K562 treated with DMSO at 1 percent for 12 hours (cell line): ENCODE data around the gene OR14A2. TPM values are rescaled to one million over a fixed set of nuclear protein-coding genes. Genes with fewer than 3 reads are reported as not detected.

Experiments
- total RNA-seq: library from RNA; unstranded; fragments of 300-600 nt; gene quantifications from 2 replicates; pipeline ENCODE4 v1.2.3, GENCODE V29; 2022; ENCODE audit not compliant: insufficient read depth

OR14A2 gene
- total RNA-seq, result not detected in 2 replicates

DNA sequence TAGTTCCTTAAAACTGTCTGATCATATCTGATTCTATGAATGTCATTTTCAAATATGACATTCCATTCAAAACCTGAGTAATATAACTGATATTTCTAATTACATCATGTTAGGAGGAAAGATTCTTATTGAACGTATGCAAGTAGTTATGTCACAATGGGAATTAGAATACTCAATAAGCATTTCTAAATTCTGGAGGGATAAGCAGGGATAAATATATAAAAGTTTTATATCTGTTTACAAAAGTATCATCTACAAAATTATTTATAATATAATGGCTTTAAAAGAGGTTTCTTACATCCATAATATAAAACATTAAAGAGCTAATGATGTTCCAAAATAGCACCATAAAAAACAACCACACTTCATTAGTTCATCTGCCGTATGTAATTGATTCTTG lies at the start of gene OR14A2:
Gene OR14A2, minus strand, starts transcription at position 101 of the 400 bp plus-strand sequence.

DNA sequence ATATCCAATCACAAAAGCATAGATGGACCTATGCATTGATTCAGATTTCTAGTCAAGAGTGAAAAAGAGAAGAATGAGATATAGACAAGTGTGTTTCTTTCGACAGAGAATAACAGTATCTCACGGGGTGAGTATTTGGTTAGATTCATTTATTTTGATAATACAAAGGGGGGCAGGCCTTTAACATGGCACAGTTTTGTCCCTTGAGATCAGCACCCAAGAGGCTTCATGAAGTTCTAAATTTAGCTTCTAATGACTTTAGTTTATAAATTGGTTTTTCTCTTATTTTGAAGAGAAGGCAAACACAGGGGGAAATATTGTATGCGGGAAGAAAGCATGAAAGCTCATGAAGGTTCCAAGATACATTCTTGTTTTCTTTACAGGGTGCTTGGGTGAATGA lies 12.5 kb upstream of the OR14A2 start, which contains the start of gene OR1C1:
Gene OR1C1, minus strand, starts transcription at position 101 of the 400 bp plus-strand sequence. CDS start 2,150 bp downstream, outside the sequence.

DNA sequence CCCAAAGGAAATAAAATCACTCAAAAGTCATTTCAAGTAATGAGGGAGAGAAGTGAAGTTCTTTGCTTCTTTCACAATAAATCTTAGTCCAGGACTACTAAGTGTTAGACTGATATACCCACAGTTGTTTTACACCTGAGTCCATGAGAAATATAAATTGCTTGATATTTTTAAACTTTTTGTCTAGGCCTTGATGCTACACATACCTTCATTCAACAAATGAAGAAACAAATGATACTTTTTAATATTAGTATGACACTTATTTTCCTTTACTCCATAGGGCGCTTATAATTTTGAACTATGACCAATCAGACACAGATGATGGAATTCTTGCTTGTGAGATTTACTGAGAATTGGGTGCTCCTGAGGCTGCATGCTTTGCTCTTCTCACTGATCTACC lies 9.6 kb downstream of the OR14A2 start, which contains the start of gene OR14K1:
Gene OR14K1, plus strand, starts transcription at position 301 of the 400 bp plus-strand sequence. Its CDS starts 0 bp downstream, at position 301.

DNA sequence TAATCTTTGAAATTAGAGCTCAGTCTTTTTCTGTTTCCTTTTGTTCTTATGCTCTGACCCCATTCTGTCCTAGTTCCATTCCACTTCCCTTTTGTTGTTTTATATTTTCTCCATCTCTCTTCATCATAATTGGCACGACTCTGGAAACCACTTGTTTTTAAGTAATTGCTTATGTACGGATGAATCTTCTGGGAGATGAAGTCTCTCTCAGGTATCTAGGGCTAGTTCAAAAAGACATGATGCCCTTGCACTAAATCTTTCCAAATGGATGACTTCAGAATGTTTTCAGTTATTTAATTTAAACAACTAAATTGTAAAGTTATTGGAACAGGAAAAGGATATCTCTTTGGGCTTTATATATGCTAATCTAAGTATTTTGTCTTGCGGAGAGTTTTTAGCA lies 31.4 kb downstream of the OR14A2 start, which contains the start of gene OR6F1:
Gene OR6F1, minus strand, starts transcription at position 101 of the 400 bp plus-strand sequence. CDS start 3,891 bp downstream, outside the sequence.

DNA sequence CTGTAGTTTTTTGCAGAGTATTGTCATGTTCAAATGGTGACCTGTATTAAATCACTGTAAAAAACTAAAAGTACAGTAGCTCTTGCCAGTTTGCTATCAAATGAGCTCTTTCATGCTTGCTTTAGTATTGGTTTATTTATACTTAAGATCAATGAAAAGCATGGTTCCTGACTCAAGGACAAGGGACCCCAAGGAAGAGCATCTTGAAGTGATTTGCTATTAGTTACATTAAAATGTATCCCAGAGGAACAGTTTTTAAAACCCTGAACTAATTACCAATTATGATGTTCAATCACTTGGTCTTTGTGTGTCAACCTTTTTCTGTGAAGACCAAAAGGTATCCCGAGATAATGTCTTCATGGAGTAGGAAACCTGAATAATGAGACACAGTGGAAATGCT lies 68.3 kb downstream of the OR14A2 start, which contains the start of gene OR13G1:
Gene OR13G1, minus strand, starts transcription at position 101 of the 400 bp plus-strand sequence. CDS start 6,698 bp downstream, outside the sequence.

Other genes with a start within 250 kb of the OR14A2 start
- gene OR2C3, start 211.7 kb downstream of the OR14A2 start, total RNA-seq, result 0.11 TPM in 1 of 2 replicates, not detected in the other
- gene GCSAML, start 199.0 kb downstream of the OR14A2 start, total RNA-seq, result not detected in 2 replicates
- not detected in 2 replicates for gene OR2G2, start 159.8 kb downstream of the OR14A2 start, total RNA-seq
- not detected in 2 replicates for gene OR2G3, start 142.6 kb downstream of the OR14A2 start, total RNA-seq
- gene OR13G1, start 68.4 kb downstream of the OR14A2 start, total RNA-seq, result not detected in 2 replicates
- gene OR6F1, start 31.5 kb downstream of the OR14A2 start, total RNA-seq, result not detected in 2 replicates
- not detected in 2 replicates for gene OR14K1, start 9.5 kb downstream of the OR14A2 start, total RNA-seq
- not detected in 2 replicates for gene OR1C1, start 12.4 kb upstream of the OR14A2 start, total RNA-seq
- gene OR14A16, start 76.0 kb upstream of the OR14A2 start, total RNA-seq, result not detected in 2 replicates
- gene OR11L1, start 93.8 kb upstream of the OR14A2 start, total RNA-seq, result not detected in 2 replicates
- gene TRIM58, start 109.0 kb upstream of the OR14A2 start, total RNA-seq, result 6.8 and 25.3 TPM in 2 replicates
- 8.5 TPM in 1 of 2 replicates, not detected in the other for gene OR2W3, start 147.4 kb upstream of the OR14A2 start, total RNA-seq
- not detected in 2 replicates for gene OR2T8, start 172.1 kb upstream of the OR14A2 start, total RNA-seq
- not detected in 2 replicates for gene OR2AJ1, start 176.7 kb upstream of the OR14A2 start, total RNA-seq
- gene OR2L8, start 200.7 kb upstream of the OR14A2 start, total RNA-seq, result not detected in 2 replicates
- gene OR2AK2, start 217.1 kb upstream of the OR14A2 start, total RNA-seq, result not detected in 2 replicates